Skeletal muscle tissue (tissue), 4 donors: ENCODE results near the gene CNIH3. TPM values are rescaled to one million over a fixed set of nuclear protein-coding genes. Genes with fewer than 3 reads are reported as not detected.

Experiments
- H3K27ac ChIP-seq: one replicate; pipeline ENCODE4 v1.7.0; 2013; ENCODE audit warnings: mild to moderate bottlenecking, low read depth, low read length, inconsistent platforms
- H3K27me3 ChIP-seq, 3 donors: one replicate each; pipeline ENCODE4 v1.7.0; 2013; ENCODE audit warnings: low read length in 3 of 3; ENCODE audit not compliant: control insufficient read depth in 3 of 3, insufficient read depth in 3 of 3
- H3K36me3 ChIP-seq, 3 donors: one replicate each; pipeline ENCODE4 v1.7.0; 2013; ENCODE audit warnings: low read length in 3 of 3; ENCODE audit not compliant: control insufficient read depth in 3 of 3, insufficient read depth in 3 of 3
- H3K4me1 ChIP-seq, 3 donors: one replicate each; pipeline ENCODE4 v1.7.0; 2013; ENCODE audit warnings: low read length in 3 of 3, mild to moderate bottlenecking in 3 of 3; ENCODE audit not compliant: control insufficient read depth in 3 of 3, insufficient read depth in 3 of 3
- H3K4me3 ChIP-seq, 3 donors: one replicate each; pipeline ENCODE4 v1.7.0; 2013; ENCODE audit warnings: low read length in 3 of 3
- H3K9ac ChIP-seq, 3 donors: one replicate each; pipeline ENCODE4 v1.7.0; 2013; ENCODE audit warnings: low read length in 3 of 3, mild to moderate bottlenecking in 3 of 3, moderate library complexity in 2 of 3, low read depth in 1 of 3
- H3K9me3 ChIP-seq, 3 donors: one replicate each; pipeline ENCODE4 v1.7.0; 2013; ENCODE audit warnings: low read length in 3 of 3; ENCODE audit not compliant: control insufficient read depth in 3 of 3
- total RNA-seq: library from RNA; depleted of rRNA; stranded (reverse); fragments of >200 nt; gene quantifications from one replicate; pipeline ENCODE4 v1.2.3, GENCODE V29; 2014
- donor health status: Osteomylitis.

CNIH3 gene
- total RNA-seq, 1 donor from 2014 or later, result 4.2 TPM

- Histone ChIP-seq H3K9ac (no peak overlapping the region), H3K36me3 (no peaks in the 10 kb centered on the region), H3K4me1 (no peaks in the 10 kb centered on the region), H3K27ac (no peak overlapping the region), H3K27me3 (no peaks in the 10 kb centered on the region), H3K4me3 (no peak overlapping the region), H3K9me3 (peaks cover 3 to 8% (median 7%) of the 10 kb centered on the region in 3 donors)
Measured at GRCh38 chr1:224759681-224760091, 143.6 kb downstream of the CNIH3 start.

GRCh38 chr1:224760163-224760562 lies 144.0 kb downstream of the CNIH3 start:
- no peaks in the 10 kb centered on the region for H3K36me3 ChIP-seq
- H3K4me3 ChIP-seq, result no peak overlapping the region
- H3K9me3 ChIP-seq, result peaks cover 3 to 8% (median 7%) of the 10 kb centered on the region in 3 donors
- no peak overlapping the region for H3K9ac ChIP-seq
- H3K27me3 ChIP-seq, result no peaks in the 10 kb centered on the region
- H3K4me1 ChIP-seq, result no peaks in the 10 kb centered on the region
- no peak overlapping the region for H3K27ac ChIP-seq

GRCh38 chr1:224761245-224761644 lies 145.1 kb downstream of the CNIH3 start:
- Histone ChIP-seq H3K4me3 (no peak overlapping the region), H3K4me1 (no peaks in the 10 kb centered on the region), H3K9me3 (peaks cover 3 to 8% (median 7%) of the 10 kb centered on the region in 3 donors), H3K27me3 (no peaks in the 10 kb centered on the region), H3K27ac (no peak overlapping the region), H3K36me3 (no peaks in the 10 kb centered on the region), H3K9ac (no peak overlapping the region)

- Histone ChIP-seq H3K27me3 (no peaks in the 10 kb centered on the region), H3K27ac (no peak overlapping the region), H3K36me3 (no peaks in the 10 kb centered on the region), H3K4me3 (no peak overlapping the region), H3K4me1 (no peaks in the 10 kb centered on the region), H3K9me3 (peaks cover 3 to 8% (median 7%) of the 10 kb centered on the region in 3 donors), H3K9ac (no peak overlapping the region)
Measured at GRCh38 chr1:224762046-224762445, 145.9 kb downstream of the CNIH3 start.

- Histone ChIP-seq H3K4me1 (no peaks in the 10 kb centered on the region), H3K4me3 (no peak overlapping the region), H3K27ac (no peak overlapping the region), H3K36me3 (no peaks in the 10 kb centered on the region), H3K9ac (no peak overlapping the region), H3K9me3 (peaks cover 3 to 8% (median 7%) of the 10 kb centered on the region in 3 donors), H3K27me3 (no peaks in the 10 kb centered on the region)
Measured at GRCh38 chr1:224762701-224763100, 146.6 kb downstream of the CNIH3 start.

GRCh38 chr1:224763126-224763775 lies 147.1 kb downstream of the CNIH3 start:
- no peaks in the 10 kb centered on the region for H3K4me1 ChIP-seq

GRCh38 chr1:224766266-224766665 lies 150.1 kb downstream of the CNIH3 start:
- H3K4me1 ChIP-seq, result no peaks in the 10 kb centered on the region
- no peak overlapping the region for H3K9ac ChIP-seq
- no peaks in the 10 kb centered on the region for H3K9me3 ChIP-seq
- H3K4me3 ChIP-seq, result no peak overlapping the region
- H3K27me3 ChIP-seq, result no peaks in the 10 kb centered on the region
- no peak overlapping the region for H3K27ac ChIP-seq
- H3K36me3 ChIP-seq, result no peaks in the 10 kb centered on the region

More at GRCh38 chr1:224763126-224763775, 147.1 kb downstream of the CNIH3 start:
- Histone ChIP-seq H3K9me3 (peaks cover 3 to 8% (median 7%) of the 10 kb centered on the region in 3 donors), H3K36me3 (no peaks in the 10 kb centered on the region), H3K9ac (no peak overlapping the region), H3K27ac (no peak overlapping the region), H3K27me3 (no peaks in the 10 kb centered on the region), H3K4me3 (no peak overlapping the region)

- H3K9me3 ChIP-seq, result no peaks in the 10 kb centered on the region
- no peaks in the 10 kb centered on the region for H3K36me3 ChIP-seq
- H3K4me3 ChIP-seq, result no peak overlapping the region
- no peak overlapping the region for H3K27ac ChIP-seq
- H3K4me1 ChIP-seq, result no peaks in the 10 kb centered on the region
- H3K27me3 ChIP-seq, result no peaks in the 10 kb centered on the region
- no peak overlapping the region for H3K9ac ChIP-seq
Measured at GRCh38 chr1:224767031-224767430, 150.9 kb downstream of the CNIH3 start.

GRCh38 chr1:224767676-224768075 lies 151.6 kb downstream of the CNIH3 start:
- no peaks in the 10 kb centered on the region for H3K36me3 ChIP-seq
- H3K9ac ChIP-seq, result no peak overlapping the region
- no peaks in the 10 kb centered on the region for H3K27me3 ChIP-seq
- no peaks in the 10 kb centered on the region for H3K9me3 ChIP-seq
- H3K4me1 ChIP-seq, result no peaks in the 10 kb centered on the region
- H3K27ac ChIP-seq, result no peak overlapping the region
- no peak overlapping the region for H3K4me3 ChIP-seq

- no peak overlapping the region for H3K27ac ChIP-seq
- no peaks in the 10 kb centered on the region for H3K4me1 ChIP-seq
- no peaks in the 10 kb centered on the region for H3K9me3 ChIP-seq
- no peaks in the 10 kb centered on the region for H3K27me3 ChIP-seq
- no peak overlapping the region for H3K4me3 ChIP-seq
- H3K36me3 ChIP-seq, result no peaks in the 10 kb centered on the region
- H3K9ac ChIP-seq, result no peak overlapping the region
Measured at GRCh38 chr1:224768971-224769370, 152.9 kb downstream of the CNIH3 start.
